EH (cell line): ENCODE results near the gene FBF1.
"Not testable (repeated sequence)": the region's sequence is repeated elsewhere in the genome, so short reads cannot be mapped to it uniquely, and the experiment has no call there.

Experiments used
- DNase-seq: peaks from one replicate; pipeline ENCODE4 v3.0.0-alpha.2; 2015; ENCODE audit warnings: low read depth

Gene FBF1, protein sequence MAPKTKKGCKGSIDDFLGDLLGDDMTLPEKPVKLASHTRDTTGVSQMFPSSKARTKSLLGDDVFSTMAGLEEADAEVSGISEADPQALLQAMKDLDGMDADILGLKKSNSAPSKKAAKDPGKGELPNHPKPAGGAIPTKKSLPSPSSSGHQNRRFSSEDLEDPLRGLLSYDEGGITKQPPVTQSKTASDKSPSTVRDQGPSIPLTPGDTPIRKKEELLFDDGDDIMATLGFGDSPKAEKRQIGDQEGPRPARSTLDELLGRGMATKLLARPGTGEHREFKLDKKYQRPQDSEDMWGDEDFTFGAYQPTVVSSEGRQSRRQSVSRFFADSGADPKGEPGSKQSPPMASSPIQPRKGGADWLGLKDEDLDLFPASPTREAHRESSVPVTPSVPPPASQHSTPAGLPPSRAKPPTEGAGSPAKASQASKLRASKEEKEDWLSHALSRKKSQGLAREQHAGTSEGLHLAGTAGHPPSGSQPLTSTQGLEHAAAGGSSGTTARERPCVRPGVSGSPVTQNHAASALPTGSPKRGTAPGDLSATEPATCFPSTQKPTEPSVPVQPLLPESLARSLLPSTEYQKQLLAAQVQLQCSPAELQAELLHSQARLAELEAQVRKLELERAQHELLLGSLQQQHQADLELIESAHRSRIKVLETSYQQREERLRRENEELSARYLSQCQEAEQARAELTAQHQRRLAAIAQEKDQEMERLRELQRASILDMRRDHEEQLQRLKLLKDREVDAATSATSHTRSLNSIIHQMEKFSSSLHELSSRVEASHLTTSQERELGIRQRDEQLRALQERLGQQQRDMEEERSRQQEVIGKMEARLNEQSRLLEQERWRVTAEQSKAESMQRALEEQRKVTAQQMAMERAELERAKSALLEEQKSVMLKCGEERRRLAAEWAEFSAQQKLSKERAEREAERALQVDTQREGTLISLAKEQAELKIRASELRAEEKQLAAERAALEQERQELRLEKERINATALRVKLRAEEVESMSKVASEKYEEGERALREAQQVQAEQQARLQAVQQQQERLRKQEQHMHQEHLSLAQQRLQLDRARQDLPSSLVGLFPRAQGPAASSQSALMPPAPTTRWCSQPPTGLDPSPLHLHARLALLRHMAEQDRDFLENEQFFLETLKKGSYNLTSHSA

DNA sequence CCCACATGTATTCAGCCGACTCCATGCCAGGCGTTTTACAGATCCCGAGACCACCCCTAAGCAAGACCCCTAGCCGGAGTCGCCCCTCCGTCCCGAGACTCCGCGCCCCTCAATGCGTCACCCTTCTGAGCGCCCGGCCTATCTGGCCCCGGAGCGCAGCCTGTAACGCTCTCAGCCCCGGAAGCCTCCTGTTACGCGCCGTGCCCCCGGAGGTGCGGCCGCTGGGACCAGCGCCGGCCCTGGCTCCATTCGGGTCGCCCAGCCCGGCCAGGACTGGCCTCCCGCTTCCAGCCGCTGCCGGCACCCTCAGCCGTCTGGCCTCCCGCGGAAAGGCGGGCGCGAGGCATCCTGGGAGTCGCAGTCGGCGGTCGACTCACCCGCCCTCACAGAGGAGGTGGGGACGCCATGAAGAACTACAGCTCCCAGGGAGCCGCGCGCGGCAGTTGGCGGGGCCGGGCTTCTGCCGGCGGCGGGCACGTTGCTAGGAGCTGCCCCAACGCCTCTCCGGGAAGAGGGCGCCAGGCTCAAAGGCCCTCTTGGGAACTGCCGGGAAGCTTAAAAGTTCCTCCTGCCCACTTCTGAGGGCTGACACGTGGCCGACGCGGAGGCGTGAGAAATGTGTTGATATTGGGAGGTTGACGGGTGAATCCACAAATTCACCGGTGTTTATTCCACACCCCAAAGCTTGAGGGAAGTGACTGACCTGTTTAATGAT, at the start of gene FBF1:
TSS of gene FBF1 (minus strand) at position 316 of the 715 bp plus-strand sequence. CDS start 2,893 bp downstream, outside the sequence.
- peak; percentile 96 for DNase-seq

DNA sequence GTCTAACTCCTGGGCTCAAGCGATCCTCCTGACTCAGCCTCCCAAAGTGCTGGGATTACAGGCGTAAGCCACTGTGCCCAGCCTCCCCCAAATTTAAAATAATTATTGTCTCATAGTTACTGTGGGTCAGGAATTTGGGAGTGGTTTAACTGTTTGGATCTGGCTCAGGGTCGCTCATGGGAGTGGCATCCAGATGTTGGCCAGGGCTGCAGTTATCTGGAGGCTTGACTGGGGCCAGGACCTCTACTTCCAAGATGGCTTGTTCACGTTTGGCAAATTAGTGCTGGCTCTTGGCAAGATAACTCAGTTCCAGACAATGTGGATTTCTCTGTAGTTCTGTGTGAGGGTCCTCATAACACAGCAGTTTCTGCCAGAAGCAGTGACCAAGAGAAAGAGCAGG, 46.2 kb upstream of the FBF1 start:
- DNase-seq, result no peak

DNA sequence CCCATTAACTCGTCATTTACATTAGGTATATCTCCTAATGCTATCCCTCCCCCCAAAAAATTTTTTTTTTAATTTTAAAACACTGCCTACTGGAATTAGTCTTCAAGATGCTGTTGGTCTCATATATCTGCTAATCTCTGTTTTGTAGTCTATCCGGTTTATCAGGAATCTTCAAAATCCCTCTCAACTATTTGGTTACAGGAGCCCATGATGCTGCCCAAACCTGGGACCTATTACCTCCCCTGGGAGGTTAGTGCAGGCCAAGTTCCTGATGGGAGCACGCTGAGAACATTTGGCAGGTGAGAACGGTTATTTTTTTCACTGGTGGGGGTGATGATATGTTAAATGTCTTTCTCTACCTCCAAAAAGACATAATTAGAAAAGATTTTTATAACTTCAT, 45.1 kb upstream of the FBF1 start:
- no peak for DNase-seq

DNA sequence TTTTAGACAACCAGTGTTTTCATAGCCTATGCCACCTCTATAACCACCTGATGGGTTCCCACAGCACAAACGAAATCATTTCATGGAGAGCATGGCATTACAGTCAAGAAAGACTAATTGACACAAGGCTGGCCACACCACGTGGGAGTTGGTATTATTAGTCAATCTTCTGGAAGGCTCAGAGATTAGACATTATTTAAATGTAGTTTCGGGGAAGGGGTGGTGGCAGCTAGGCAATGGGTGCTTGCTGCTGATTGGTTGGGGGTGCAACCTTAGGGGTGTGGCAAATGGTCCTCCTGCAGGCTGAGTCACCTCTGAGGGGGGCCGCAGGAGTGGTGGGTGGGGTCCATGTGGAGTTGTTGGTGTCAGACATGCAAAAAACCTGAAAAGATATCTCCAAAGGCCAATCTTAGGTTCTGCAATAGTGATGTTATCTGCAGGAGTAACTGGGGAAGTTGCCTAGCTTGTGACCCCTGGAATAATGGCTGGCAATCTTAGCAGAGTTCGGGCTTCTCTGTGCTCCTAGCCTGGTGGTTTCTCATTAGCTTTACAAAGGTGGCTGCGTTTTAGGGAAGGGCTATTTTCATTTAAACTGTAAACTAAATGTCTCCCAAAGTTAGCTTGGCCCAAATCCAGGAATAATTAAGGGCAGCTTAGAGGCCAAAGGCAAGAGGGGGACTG, 42.8 kb upstream of the FBF1 start:
- no peak for DNase-seq

DNA sequence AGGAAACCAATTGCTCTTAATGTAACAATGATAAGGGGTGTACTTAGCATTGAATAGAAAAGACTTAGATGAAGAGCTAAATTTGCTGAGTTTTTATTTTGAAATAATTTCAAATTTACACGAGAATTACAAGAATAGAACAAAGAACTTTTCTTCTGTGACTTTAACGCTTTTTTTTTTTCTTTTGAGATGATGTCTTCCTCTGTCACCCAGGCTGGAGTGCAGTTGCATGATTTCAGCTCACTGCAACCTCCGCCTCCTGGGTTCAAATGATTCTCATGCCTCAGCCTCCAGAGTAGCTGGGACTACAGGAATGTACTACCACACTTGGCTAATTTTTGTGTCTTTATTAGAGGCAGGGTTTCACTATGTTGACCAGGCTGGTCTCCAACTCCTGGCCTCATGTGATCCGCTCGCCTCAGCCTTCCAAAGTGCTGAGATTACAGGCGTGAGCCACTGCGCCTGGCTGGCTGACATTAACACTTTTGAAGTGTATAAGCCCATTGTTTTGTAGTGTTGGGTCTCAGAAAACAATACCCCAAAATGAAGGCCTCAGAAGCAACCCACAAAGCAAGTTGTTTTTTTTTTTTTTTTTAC, 40.3 kb upstream of the FBF1 start:
- DNase-seq, result no peak

DNA sequence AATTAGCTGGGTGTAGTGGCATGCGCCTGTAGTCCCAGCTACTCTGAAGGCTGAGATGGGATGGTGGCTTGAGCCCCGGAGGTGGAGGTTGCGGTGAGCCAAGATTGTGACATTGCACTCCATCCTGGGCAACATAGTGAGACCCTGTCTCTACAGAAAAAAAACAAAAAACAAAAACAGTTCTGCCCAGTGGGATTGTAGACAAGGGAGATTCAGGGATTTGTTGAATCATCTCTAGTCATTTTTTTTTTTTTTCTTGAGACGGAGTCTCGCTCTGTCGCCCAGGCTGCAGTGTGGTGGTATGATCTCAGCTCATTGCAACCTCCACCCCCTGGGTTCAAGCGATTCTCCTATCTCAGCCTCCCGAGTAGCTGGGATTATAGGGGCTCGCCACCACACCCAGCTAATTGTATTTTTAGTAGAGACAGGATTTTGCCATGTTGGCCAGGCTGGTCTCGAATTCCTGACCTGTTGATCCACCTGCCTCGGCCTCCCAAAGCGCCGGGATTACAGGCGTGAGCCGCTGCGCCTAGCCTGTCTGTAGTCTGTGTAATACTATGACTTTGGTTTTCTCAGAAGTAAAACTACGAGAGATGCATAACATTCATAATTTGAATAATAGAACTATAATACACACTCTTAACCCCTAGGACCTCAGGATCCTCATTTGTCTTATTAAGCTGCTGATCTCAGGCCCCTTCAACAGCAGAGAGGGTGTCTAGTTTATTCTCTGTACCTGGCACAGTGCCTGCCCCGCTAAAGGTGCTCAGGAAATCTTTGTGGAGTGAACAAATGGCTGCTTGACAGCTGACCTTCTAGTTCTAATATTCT, 39.6 kb upstream of the FBF1 start:
- no peak for DNase-seq

DNA sequence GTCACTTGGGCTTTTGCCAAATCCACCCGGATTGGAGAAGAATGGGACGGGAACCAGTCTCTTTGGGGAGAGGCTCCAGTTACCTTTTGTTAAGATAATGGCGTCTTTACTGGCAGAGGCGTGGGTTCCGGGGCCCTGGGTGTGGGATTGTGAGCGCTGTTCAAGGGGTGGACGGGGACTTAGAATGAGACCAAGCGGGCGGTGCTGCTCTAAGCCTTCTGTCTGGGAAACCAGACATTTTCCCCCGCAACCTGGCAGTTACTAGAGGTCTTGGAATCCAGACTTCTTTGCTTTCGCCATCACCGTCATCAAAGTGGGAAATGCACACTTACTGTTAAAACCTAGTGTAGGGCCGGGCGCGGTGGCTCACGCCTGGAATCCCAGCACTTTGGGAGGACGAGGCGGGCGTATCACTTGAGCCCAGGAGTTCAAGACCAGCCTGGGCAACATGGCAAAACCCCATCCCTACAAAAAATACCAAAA, 38.9 kb upstream of the FBF1 start:
- peak; percentile 75 for DNase-seq

DNA sequence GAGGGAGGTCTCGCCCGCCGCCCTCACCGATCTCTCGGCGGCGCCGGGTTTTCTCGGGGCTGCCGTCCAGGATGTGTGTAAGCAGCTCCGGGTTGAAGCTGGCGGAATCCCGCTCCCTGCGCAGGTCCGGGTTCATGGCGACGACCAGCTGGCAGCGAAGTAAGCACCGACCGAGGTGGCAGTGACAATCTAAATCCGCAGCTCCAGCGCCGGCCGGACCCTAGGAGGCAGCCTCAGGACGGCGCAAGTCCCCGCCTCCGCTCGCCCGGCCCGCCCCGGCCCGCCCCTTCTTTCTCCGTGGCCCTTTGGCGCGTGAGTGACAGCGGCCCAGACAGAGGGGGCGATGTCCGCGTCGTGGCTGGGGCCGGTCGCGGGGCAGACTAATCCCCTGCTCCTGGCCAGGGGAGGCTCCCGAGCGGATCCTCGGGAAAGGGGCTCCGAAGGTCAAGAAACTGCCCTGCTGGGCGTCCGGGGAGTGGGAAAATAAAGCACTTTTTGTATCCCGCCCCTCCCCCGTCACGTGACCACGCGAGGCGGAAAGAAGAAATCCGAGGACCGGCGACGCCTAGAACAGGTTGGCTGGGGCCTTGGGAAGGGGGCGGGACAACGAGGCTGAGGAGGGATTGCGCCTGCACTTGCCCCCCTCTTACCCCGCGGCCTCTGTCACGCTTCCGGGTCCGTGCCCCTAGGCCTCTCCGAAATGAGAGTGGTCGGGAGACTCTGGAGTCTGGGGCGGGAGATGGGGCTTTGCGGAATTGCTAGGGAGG, 38.3 kb upstream of the FBF1 start, which contains the start of the genes ACOX1 and TEN1:
TSS of gene ACOX1 (minus strand) at position 229 of the 767 bp plus-strand sequence. CDS start at position 136, 93 bp downstream.
TSS of gene TEN1 (plus strand) at position 303 of the 767 bp plus-strand sequence. CDS start 6,953 bp downstream, outside the sequence.
- peak; percentile 98 for DNase-seq

DNA sequence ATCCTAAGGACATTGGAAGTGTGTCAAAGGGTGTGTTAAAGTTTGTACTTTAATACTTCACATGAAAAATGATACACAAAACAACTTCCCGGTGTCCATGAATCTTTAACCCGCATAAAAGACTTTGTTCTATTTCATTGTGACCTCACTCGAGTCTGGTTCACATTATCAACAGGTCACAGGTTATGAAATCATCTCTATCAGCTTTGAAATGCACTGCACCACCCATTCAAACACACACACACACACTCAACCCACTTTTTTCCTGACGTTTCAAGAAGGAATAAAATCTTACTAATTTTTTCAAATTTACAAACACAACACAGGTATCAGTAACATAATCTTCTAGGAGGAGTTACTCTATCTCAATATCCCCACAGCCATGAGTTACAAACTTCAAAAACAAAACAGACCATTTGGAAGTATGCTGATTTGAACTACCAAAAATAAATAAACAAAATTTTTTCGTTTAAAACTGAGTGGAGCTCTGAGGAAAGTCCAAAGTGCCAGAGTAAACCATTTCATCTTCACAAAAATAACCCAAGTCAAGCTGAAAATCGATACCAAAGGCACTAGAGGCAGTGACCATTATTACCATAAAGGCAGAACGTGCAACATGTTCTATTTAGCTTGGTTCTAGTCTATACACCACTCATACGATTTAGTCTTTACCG, 35.5 kb upstream of the FBF1 start:
- DNase-seq, result no peak

DNA sequence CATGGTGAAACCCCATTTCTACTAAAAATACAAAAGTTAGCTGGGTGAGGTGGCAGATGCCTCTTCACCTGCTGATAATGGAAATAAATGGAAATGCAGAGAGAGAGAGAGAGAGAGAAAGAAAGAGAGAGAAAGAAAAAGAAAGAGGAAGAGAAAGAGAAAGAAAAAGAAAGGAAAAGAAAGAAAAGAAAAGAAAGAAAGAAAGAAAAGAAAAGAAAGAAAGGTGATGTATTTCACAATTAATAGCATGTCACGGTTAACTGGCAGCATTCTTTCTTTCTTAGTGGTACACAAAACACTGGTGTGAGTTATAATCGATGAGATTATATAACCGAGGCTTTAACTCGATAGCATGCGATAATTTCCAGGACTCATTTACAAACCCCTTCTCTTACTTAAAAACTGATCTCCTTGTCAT, 34.9 kb upstream of the FBF1 start:
- no peak for DNase-seq

DNA sequence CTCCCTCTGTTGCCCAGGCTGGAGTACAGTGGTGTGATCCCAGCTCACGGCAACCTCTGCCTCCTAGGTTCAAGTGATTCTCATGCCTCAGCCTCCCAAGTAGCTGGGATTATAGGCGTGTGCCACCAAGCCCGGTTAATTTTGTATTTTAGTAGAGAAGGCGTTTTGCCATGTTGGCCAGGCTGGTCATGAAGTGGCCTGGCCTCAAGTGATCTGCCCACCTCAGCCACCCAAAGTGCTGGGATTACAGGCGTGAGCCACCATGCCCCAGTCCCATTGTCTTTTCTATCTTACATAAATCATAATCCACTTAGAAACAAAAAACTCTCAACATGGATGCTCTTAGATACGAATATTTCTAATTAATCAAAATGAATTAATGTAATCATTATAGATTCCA, 34.3 kb upstream of the FBF1 start:
- DNase-seq, result not testable (repeated sequence)

DNA sequence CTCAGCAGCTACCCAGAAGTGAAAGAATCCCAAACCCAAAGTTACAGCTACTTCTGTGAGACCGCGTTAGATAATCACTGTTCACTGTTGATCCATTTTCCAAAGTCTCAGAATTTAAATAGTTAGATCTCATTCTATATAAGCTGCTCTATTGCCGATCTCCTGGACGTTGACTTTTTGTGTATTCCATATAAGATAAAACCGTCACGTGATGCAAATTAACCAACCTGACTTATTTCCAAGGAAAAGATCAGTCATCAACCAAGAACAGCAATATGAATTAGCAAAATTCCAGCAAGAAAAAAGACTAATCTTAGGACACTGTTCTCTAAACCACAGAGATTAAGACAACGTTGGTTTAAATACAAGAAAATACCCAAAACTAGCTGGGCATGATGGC, 29.8 kb upstream of the FBF1 start:
- no peak for DNase-seq

DNA sequence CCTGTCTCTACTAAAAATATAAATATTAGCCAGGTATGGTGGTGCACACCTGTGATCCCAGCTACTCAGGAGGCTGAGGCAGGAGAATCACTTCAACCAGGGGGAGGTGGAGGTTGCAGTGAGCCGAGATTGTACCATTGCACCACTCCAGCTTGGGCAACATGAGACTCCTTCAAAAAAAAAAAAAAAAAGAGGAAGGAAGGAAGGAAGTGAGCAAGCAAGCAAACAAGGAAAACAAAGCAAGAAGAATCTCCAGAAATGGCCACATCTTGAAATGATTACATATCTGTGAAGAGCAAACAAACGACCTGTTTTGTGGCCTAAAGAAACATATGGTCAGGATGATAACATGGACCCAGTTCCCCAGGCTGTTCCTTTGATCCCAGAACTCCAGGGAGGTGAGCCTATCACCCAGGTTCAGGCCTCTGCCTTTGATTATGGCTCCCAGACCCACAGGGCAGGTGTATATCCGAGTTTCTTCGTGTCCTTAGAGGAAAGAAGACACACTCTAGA, 29.2 kb upstream of the FBF1 start:
- DNase-seq, result peak; percentile 42

DNA sequence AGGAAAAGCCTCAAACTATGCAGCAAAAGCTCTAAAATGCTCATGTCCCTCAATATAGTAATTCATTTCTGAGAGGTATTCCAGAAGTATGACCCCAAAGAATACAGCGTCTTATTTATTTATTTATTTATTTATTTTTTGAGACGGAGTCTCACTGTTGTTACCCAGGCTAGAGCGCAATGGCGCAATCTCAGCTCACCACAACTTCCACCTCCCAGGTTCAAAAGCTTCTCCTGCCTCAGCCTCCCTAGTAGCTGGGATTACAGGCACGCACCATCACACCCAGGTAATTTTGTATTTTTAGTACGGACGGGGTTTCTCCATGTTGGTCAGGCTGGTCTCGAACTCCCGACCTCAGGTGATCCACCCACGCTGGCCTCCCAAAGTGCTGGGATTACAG, 28.2 kb upstream of the FBF1 start:
- not testable (repeated sequence) for DNase-seq

DNA sequence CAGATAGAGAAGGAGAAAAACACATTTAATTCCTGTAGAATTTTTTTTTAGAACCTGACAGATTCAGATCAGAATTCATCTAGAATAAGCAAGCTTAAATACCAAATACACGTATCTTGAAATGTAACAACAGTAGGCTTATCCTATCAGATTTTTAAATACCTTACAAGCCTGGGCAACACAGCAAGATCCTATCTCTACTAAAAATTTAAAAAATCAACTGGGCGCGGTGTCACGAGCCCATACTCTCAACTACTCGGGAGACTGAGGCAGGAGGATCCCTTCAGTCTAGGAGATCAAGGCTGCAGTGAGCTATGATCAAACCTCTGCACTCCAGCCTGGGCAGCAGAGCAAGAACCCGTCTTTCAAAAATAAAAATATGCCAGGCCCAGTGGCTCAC, 24.6 kb upstream of the FBF1 start:
- no peak for DNase-seq

DNA sequence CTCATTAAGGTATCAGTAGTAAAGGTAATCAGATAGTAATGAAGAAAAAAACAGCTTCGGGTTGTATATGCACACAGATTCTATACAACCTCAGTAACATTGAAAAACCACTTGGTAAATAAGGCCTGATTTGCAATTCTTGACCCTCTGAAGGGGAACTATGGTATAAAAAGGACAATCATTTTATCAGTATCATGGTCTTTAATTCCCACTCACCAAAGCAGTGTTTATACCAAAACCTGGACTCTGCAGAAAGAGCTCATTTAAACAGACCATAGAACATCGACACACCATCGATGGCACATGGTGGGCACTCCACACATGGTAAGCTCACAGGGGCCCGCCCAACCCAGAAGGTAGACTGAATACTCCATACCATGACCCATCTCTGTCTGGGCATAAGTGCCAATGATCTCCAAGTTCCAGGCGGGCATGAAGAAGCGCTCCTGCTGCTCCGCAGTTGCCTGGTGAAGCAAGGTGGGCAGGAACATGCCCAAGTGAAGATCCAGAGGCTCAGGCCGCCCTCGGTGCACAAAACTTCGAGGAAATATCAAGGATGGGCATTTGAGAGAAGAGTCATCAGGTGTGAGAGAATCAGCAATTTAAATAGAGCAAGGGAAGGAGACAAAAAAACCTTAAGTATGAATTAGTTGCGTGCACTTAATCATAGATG, 19.1 kb upstream of the FBF1 start:
- DNase-seq, result no peak
